ENCODE measurements around the gene ANKRD53. TPM values are rescaled to one million over a fixed set of nuclear protein-coding genes. Genes with fewer than 3 reads are reported as not detected.

Gene ANKRD53
- total and polyA plus RNA-seq, 4 experiments from 2014 or later: 0.20 TPM; not detected in 3

DNA sequence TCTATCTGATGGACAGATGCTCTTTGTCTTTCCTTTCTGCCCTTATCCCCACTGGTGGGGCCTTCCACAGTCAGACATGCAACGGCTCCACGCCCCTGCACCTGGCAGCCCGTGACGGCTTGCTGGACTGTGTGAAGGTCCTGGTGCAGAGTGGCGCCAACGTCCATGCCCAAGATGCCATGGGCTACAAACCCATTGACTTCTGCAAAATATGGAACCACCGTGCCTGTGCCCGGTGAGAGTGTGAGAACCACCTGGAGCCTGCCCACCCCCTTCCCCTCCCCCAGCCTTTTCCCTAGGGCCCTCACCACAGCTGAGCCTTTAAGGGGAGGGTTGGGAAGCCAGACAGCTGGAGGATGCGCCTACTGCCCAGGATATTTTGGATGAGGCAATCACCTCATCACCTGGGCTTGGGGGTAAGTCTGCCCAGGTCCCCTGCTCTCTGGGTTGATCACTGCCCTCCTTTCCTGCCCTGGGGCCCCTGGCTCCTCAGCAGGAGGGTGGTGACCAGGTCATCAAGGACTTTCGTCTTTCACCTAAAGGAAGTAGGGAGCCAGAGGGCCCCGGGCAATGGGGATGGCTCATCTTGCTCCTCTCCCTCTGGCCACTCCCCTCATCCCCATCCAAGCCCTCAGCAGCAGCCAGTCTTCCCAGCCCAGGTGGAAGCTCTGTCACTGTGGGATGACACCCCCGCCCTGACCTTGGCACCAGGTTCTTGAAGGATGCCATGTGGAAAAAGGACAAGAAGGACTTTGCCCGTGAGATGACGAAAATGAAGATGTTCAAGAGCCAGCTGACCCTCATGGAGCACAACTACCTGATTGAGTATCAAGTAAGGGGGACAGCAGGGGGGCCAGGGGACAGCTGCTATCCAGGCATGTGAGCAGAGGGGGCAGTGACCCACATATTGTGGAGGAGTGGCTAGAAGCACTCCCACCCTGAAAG lies 3.7 kb downstream of the ANKRD53 start:
- POLR2A ChIA-PET (ENCODE audit: partially characterized antibody): no interaction called here
- H3K4me1 Mint-ChIP-seq: peaks cover 13 to 38% (median 24%) of the 10 kb centered on the region in 4 donors
- DNase-seq: no peak
- H3K27me3 ChIP-seq (ENCODE audit: insufficient read depth, low read length): no peaks in the 10 kb centered on the region
- no peak overlapping the region for H3K27ac Mint-ChIP-seq
- H3K9me3 Mint-ChIP-seq: no peaks in the 10 kb centered on the region
- CTCF ChIA-PET (ENCODE audit: partially characterized antibody): interaction anchor here (1.4 to 6.7 kb wide), 4 partner anchors 15 to 20 kb away, joined by 3 to 75 read pairs (median 54); no protein-coding TSS in a partner anchor
- no peak overlapping the region for H3K27ac ChIP-seq (ENCODE audit: low read depth, low read length)
- H3K4me1 ChIP-seq (ENCODE audit: insufficient read depth, low read length): peaks cover 20% of the 10 kb centered on the region
- no peaks in the 10 kb centered on the region for H3K27me3 Mint-ChIP-seq
- peaks cover 15% of the 10 kb centered on the region in 2 donors for H3K36me3 Mint-ChIP-seq
- intact Hi-C loops (cut with micrococcal nuclease): no loop called here
- peaks cover 16% of the 10 kb centered on the region for H3K36me3 ChIP-seq (ENCODE audit: insufficient read depth, low read length)
- H3K4me3 ChIP-seq (ENCODE audit: low read length in 2 of 2): no peak overlapping the region
- H3K9me3 ChIP-seq (ENCODE audit: control insufficient read depth in 1 of 2, low read length in 2 of 2): no peaks in the 10 kb centered on the region
- no peak overlapping the region for H3K4me3 Mint-ChIP-seq

DNA sequence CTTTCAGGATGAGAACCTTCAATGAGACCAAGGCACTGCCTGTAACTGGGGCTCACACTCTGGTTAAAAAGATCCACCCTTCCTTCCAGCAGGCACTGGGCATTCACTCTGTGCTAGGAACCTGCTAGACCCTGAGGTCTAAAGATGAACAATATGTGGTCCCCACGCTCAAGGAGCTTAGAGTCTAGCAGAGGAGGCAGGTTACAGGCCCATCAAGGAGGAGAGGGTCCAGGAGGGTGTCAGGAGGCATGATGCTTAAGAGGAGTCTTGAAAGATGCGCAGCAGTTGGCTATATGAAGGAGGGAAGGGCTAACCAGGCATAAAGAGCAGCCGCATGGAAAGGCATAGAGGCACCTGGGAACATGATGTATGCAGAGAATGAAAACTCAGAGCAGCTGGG lies 4.5 kb downstream of the ANKRD53 start:
- H3K4me1 Mint-ChIP-seq: peaks cover 10 to 30% (median 18%) of the 10 kb centered on the region in 4 donors
- no peak overlapping the region for H3K27ac ChIP-seq (ENCODE audit: low read depth, low read length)
- peak overlapping the region in 1 of 8 donors; percentile 23 for H3K4me3 Mint-ChIP-seq
- ChIA-PET POLR2A (ENCODE audit: partially characterized antibody) (no interaction called here), CTCF (ENCODE audit: partially characterized antibody) (interaction anchor here (0.9 to 6.7 kb wide), 7 partner anchors 10 to 34 kb away, joined by 3 to 75 read pairs (median 4); no protein-coding TSS in a partner anchor)
- no peak for DNase-seq
- H3K4me3 ChIP-seq (ENCODE audit: low read length in 2 of 2): no peak overlapping the region
- H3K9me3 ChIP-seq (ENCODE audit: control insufficient read depth in 1 of 2, low read length in 2 of 2): no peaks in the 10 kb centered on the region
- peaks cover 20% of the 10 kb centered on the region for H3K36me3 ChIP-seq (ENCODE audit: insufficient read depth, low read length)
- H3K36me3 Mint-ChIP-seq: peaks cover 22 to 24% of the 10 kb centered on the region in 2 donors
- intact Hi-C loops (cut with micrococcal nuclease): no loop called here
- no peaks in the 10 kb centered on the region for H3K27me3 ChIP-seq (ENCODE audit: insufficient read depth, low read length)
- H3K4me1 ChIP-seq (ENCODE audit: insufficient read depth, low read length): peaks cover 12% of the 10 kb centered on the region
- H3K9me3 Mint-ChIP-seq: no peaks in the 10 kb centered on the region
- no peaks in the 10 kb centered on the region for H3K27me3 Mint-ChIP-seq
- peak overlapping the region in 1 of 7 donors; percentile 59 for H3K27ac Mint-ChIP-seq

DNA sequence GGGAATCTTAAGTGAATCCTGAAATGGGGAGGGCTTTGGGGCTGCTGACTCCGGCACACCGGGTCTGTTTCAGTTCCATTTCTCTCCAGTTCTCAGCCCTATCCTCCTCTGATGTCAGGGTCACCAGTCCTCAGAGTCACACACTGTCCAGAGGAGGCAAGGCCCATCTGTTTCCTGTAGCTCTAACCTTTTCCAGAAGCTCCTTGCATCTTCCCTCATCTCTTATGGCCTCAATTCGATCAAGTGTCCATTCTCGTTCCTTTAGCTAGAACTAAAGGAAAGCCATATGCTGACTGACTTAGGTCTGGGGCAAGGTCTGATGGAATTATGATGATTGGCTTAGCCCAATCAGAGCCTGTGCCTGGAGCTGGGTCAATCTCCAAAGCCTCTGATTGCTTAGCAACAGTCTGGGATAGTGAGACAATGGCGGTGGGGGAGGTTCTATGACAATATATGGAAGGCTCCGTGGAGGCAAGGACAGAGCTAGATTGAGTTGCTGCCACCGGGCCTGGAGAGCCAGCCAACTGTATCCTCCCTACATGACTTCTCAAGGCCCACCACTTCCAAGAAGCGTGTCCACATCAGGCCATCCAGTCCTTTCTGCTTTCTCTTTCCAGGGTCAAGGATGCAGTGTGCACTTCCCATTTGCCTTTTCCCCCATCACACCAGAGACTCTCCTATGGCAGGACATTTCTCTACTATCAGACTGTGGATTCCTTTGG lies 5.2 kb downstream of the ANKRD53 start:
- Histone ChIP-seq H3K4me1 (ENCODE audit: insufficient read depth, low read length) (peaks cover 8% of the 10 kb centered on the region), H3K9me3 (ENCODE audit: control insufficient read depth in 1 of 2, low read length in 2 of 2) (no peaks in the 10 kb centered on the region), H3K36me3 (ENCODE audit: insufficient read depth, low read length) (peaks cover 27% of the 10 kb centered on the region), H3K27ac (ENCODE audit: low read depth, low read length) (no peak overlapping the region), H3K4me3 (ENCODE audit: low read length in 2 of 2) (no peak overlapping the region), H3K27me3 (ENCODE audit: insufficient read depth, low read length) (no peaks in the 10 kb centered on the region)
- Mint-ChIP-seq H3K27me3 (no peaks in the 10 kb centered on the region), H3K4me1 (peaks cover 9 to 30% (median 16%) of the 10 kb centered on the region in 4 donors), H3K9me3 (no peaks in the 10 kb centered on the region), H3K36me3 (peaks cover 25 to 28% of the 10 kb centered on the region in 2 donors), H3K4me3 (no peak overlapping the region), H3K27ac (peak overlapping the region in 1 of 7 donors; percentile 4)
- intact Hi-C loops (cut with micrococcal nuclease): loop anchor here (2.0 kb wide), 2 partner anchors 17 to 19 kb away; no protein-coding TSS in a partner anchor
- CTCF ChIA-PET (ENCODE audit: partially characterized antibody): interaction anchor here (0.9 to 6.7 kb wide), 10 partner anchors 9 to 86 kb away, joined by 3 to 75 read pairs (median 4); no protein-coding TSS in a partner anchor
- POLR2A ChIA-PET (ENCODE audit: partially characterized antibody): interaction anchor here (1.0 to 1.6 kb wide), 4 partner anchors 9 to 18 kb away, joined by 3 to 4 read pairs (median 4); no protein-coding TSS in a partner anchor
- no peak for DNase-seq

DNA sequence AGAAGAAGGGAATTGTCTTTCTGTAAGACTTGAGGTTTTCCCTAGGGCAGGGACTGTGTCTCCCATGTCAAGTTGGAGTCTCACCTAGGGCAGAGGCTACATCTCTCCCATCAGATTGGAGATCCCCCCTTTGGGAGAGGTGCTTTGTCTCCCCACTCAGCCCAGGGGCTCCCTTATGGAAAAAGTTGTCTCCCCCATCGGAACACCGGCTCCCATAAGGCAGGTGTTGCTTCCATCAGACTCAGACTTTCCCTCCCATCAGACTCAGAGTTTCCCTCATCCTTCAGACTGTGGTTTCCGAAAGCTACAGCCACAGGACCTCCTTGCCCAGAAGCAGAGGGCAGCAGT lies 5.8 kb downstream of the ANKRD53 start:
- Mint-ChIP-seq H3K9me3 (no peaks in the 10 kb centered on the region), H3K4me1 (peaks cover 9 to 30% (median 17%) of the 10 kb centered on the region in 4 donors), H3K36me3 (peaks cover 29 to 33% of the 10 kb centered on the region in 2 donors), H3K27me3 (no peaks in the 10 kb centered on the region), H3K27ac (peak overlapping the region in 2 of 7 donors; percentile 9 to 29), H3K4me3 (peak overlapping the region in 1 of 8 donors; percentile 44)
- Histone ChIP-seq H3K4me3 (ENCODE audit: low read length in 2 of 2) (no peak overlapping the region), H3K9me3 (ENCODE audit: control insufficient read depth in 1 of 2, low read length in 2 of 2) (no peaks in the 10 kb centered on the region), H3K27me3 (ENCODE audit: insufficient read depth, low read length) (no peaks in the 10 kb centered on the region), H3K4me1 (ENCODE audit: insufficient read depth, low read length) (peaks cover 8% of the 10 kb centered on the region), H3K36me3 (ENCODE audit: insufficient read depth, low read length) (peaks cover 33% of the 10 kb centered on the region), H3K27ac (ENCODE audit: low read depth, low read length) (no peak overlapping the region)
- intact Hi-C loops (cut with micrococcal nuclease): loop anchor here (2.0 kb wide), 2 partner anchors 17 to 19 kb away; no protein-coding TSS in a partner anchor
- POLR2A ChIA-PET (ENCODE audit: partially characterized antibody): interaction anchor here (0.5 to 1.6 kb wide), 8 partner anchors 10 to 84 kb away, joined by 3 to 6 read pairs (median 4); partner anchors contain the start of genes NAGK and TEX261
- no peak for DNase-seq
- CTCF ChIA-PET (ENCODE audit: partially characterized antibody): interaction anchor here (0.6 to 6.7 kb wide), 11 partner anchors 9 to 1091 kb away, joined by 3 to 75 read pairs (median 4); partner anchors contain the start of gene SNRNP27

DNA sequence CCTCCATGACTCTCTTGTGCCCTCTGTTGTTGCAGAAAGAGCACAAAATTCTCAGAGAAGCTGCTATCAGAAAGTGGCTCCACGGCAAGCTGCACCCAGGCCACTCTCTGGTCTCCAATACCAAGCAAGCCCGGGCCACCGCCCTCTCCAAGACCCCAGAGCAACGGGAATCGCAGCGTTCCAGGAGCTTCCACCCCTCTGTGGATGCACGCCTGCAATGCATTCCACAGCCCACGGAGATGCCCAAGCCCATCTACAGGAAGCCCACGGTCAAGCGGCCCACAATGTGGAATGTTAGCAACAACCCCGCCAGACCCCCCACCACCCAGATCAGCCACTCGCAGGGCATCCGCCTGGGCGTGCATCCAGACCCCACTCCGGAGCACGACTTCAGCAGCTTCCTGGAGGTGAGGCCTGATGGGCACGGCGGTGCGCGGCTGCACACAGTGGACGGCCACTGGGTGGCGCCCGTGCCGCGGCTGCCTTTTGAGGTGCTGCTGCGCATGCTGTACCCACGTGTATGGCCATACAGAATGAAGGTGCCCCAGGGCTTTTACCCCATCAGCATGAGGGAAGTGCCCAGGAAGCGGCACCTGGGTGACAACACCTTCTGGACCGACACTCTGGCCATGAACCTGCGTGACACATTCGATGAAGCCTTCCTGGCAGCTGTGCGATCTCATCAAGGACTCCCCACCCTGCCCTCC lies 6.3 kb downstream of the ANKRD53 start:
- Mint-ChIP-seq H3K4me1 (peaks cover 9 to 30% (median 15%) of the 10 kb centered on the region in 4 donors), H3K9me3 (no peaks in the 10 kb centered on the region), H3K27ac (peak overlapping the region in 3 of 7 donors; percentile 9 to 29 (median 27)), H3K36me3 (peaks cover 29 to 36% of the 10 kb centered on the region in 2 donors), H3K4me3 (peak overlapping the region in 6 of 8 donors; percentile 6 to 51 (median 38)), H3K27me3 (no peaks in the 10 kb centered on the region)
- no peaks in the 10 kb centered on the region for H3K27me3 ChIP-seq (ENCODE audit: insufficient read depth, low read length)
- peaks cover 38% of the 10 kb centered on the region for H3K36me3 ChIP-seq (ENCODE audit: insufficient read depth, low read length)
- peaks cover 8% of the 10 kb centered on the region for H3K4me1 ChIP-seq (ENCODE audit: insufficient read depth, low read length)
- ChIA-PET POLR2A (ENCODE audit: partially characterized antibody) (interaction anchor here (0.5 to 1.6 kb wide), 8 partner anchors 10 to 83 kb away, joined by 3 to 6 read pairs (median 4); partner anchors contain the start of genes NAGK and TEX261), CTCF (ENCODE audit: partially characterized antibody) (interaction anchor here (0.6 to 6.7 kb wide), 11 partner anchors 9 to 1091 kb away, joined by 3 to 75 read pairs (median 4); partner anchors contain the start of gene SNRNP27)
- intact Hi-C loops (cut with micrococcal nuclease): loop anchor here (1.0 to 2.0 kb wide), 3 partner anchors 11 to 20 kb away; no protein-coding TSS in a partner anchor
- no peak overlapping the region for H3K27ac ChIP-seq (ENCODE audit: low read depth, low read length)
- DNase-seq: peak; percentile 77 to 80 (median 79)
- H3K4me3 ChIP-seq (ENCODE audit: low read length in 2 of 2): no peak overlapping the region
- no peaks in the 10 kb centered on the region for H3K9me3 ChIP-seq (ENCODE audit: control insufficient read depth in 1 of 2, low read length in 2 of 2)

DNA sequence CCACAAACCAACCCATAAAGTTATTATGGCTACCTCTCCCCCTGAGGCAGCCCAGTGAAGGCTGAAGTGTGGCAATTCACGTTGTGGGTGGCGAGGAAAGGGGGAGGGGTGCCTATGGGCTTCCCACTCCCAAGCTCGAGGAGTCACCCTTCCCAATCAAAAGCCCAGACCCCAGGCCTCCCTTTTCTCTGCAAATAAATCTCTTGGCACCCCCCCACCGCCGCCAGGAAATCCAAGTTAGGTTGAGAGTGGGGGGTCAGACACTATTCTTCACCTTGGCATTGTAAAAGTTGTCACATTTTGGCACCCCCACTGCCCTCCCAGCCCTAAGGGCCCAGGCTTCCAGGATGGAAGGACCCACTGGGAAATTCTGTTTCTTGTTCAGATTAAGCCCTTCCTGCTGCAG lies 6.9 kb downstream of the ANKRD53 start:
- Histone ChIP-seq H3K9me3 (ENCODE audit: control insufficient read depth in 1 of 2, low read length in 2 of 2) (no peaks in the 10 kb centered on the region), H3K27me3 (ENCODE audit: insufficient read depth, low read length) (no peaks in the 10 kb centered on the region), H3K4me3 (ENCODE audit: low read length in 2 of 2) (no peak overlapping the region), H3K36me3 (ENCODE audit: insufficient read depth, low read length) (peaks cover 44% of the 10 kb centered on the region), H3K27ac (ENCODE audit: low read depth, low read length) (no peak overlapping the region), H3K4me1 (ENCODE audit: insufficient read depth, low read length) (peaks cover 8% of the 10 kb centered on the region)
- ChIA-PET CTCF (ENCODE audit: partially characterized antibody) (interaction anchor here (1.6 to 6.7 kb wide), 5 partner anchors 8 to 84 kb away, joined by 3 to 75 read pairs (median 38); no protein-coding TSS in a partner anchor), POLR2A (ENCODE audit: partially characterized antibody) (interaction anchor here (1.0 to 1.6 kb wide), 7 partner anchors 9 to 83 kb away, joined by 3 to 6 read pairs (median 4); partner anchors contain the start of genes NAGK and TEX261)
- Mint-ChIP-seq H3K27me3 (no peaks in the 10 kb centered on the region), H3K4me1 (peaks cover 9 to 30% (median 15%) of the 10 kb centered on the region in 4 donors), H3K27ac (peak overlapping the region in 2 of 7 donors; percentile 12 to 84), H3K4me3 (peak overlapping the region in 1 of 8 donors; percentile 35), H3K36me3 (peaks cover 29 to 38% of the 10 kb centered on the region in 2 donors), H3K9me3 (no peaks in the 10 kb centered on the region)
- intact Hi-C loops (cut with micrococcal nuclease): loop anchor here (1.0 to 2.0 kb wide), 3 partner anchors 10 to 20 kb away; no protein-coding TSS in a partner anchor
- no peak for DNase-seq
